HTR-8/SVneo (cell line): ENCODE results near the gene DNAJC3.
"Not testable (repeated sequence)": the region's sequence is repeated elsewhere in the genome, so short reads cannot be mapped to it uniquely, and the experiment has no call there.

Source experiments
- DNase-seq: peaks from one replicate; pipeline ENCODE4 v3.0.0; 2011; ENCODE audit warnings: low spot score, mixed read lengths; ENCODE audit not compliant: insufficient read length
- FAIRE-seq: peaks from 2 replicates; lab custom pipeline; 2011; peaks lifted over from hg19 to GRCh38; lab: Jason Lieb, UNC

The DNAJC3 gene

GRCh38 chr13:95756072-95756471, 79.1 kb downstream of the DNAJC3 start:
- DNase-seq (no peak), FAIRE-seq (no peak)

- not testable (repeated sequence) for FAIRE-seq, DNase-seq
Measured at GRCh38 chr13:95762626-95763025, 85.7 kb downstream of the DNAJC3 start.

DNA sequence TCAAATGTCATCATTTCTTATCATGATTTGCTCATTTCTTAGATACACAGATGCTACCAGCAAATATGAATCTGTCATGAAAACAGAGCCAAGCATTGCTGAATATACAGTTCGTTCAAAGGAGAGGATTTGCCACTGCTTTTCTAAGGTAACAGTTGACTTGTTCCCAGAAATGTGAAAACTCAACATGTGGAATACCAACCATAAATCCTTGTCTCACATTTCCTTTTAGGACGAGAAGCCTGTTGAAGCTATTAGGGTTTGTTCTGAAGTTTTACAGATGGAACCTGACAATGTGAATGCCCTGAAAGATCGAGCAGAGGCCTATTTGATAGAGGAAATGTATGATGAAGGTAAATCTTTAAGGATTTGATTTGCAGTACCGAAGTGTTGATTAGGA, 86.7 kb downstream of the DNAJC3 start:
- FAIRE-seq = no peak
- no peak for DNase-seq

GRCh38 chr13:95771905-95772304, 95.0 kb downstream of the DNAJC3 start:
- DNase-seq (no peak), FAIRE-seq (no peak)

DNA sequence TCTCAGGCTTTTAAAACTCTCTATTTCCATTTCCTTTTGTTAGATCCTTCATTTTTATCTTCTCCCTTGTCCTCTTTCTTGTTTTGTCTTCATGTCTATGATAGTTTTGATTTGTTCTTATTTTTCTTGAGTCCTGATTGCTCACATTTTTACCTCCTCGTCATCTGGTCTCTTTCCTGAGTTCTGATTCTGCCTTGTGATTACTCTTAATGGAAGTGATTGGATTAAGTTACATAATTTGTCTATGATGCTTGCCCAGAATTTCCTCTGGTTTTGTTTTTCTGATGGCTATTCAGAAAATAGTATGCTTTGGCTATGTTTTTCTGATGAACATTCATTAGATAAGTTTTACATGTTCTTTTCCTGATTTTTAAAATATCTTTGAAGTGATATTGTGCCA, 102.6 kb downstream of the DNAJC3 start:
- no peak for DNase-seq
- FAIRE-seq = no peak

DNA sequence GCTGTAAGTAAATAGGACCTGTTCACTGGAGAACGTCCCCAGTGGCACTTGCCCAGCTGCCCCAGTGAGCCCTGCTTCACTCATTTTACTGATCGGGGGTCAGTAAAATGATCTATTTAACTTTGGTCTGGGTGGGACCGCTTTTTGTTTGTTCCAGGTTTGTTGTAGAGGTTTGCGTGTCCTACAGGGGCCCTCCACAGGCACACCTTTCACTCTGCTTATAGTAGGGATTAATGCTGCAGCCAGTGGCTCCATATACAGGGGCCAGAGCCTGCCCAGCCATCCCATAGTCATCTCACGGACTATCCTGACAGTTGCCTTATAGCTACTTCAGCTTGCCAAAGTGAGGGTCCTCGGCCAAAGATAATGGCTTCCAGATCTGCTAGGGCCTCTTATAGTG, 104.1 kb downstream of the DNAJC3 start:
- no peak for DNase-seq
- no peak for FAIRE-seq

DNA sequence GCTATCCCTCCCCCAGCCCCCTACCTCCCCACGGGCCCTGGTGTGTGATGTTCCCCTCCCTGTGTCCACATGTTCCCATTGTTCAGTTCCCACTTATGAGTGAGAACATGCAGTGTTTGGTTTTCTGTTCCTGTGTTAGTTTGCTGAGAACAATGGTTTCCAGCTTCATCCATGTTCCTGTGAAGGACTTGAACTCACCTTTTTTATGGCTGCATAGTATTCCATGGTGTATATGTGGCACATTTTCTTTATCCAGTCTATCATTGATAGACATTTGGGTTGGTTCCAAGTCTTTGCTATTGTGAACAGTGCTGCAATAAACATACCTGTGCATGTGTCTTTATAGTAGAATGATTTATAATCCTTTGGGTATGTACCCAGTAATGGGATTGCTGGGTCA, 105.0 kb downstream of the DNAJC3 start:
- FAIRE-seq, DNase-seq: not testable (repeated sequence)

DNA sequence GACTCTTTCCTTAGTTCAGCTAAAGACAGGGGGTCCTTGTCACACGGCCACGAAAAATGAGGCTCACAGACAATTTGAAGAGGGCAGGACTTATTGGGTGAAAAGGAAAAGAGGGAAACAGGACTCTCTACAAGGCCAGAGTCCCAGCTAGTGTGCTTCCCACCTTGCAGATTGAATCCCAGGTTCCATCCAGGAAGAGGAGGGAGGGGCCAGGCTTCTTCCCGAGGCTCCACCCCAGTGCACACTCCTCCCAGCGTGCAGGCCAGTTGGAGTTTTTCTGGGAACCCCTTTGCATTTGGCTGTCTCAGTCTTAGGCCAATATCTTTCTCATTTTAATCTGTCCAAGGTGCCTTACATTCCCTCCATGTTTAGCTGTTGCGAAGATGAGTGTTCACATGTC, 106.8 kb downstream of the DNAJC3 start:
- FAIRE-seq (no peak), DNase-seq (no peak)

DNA sequence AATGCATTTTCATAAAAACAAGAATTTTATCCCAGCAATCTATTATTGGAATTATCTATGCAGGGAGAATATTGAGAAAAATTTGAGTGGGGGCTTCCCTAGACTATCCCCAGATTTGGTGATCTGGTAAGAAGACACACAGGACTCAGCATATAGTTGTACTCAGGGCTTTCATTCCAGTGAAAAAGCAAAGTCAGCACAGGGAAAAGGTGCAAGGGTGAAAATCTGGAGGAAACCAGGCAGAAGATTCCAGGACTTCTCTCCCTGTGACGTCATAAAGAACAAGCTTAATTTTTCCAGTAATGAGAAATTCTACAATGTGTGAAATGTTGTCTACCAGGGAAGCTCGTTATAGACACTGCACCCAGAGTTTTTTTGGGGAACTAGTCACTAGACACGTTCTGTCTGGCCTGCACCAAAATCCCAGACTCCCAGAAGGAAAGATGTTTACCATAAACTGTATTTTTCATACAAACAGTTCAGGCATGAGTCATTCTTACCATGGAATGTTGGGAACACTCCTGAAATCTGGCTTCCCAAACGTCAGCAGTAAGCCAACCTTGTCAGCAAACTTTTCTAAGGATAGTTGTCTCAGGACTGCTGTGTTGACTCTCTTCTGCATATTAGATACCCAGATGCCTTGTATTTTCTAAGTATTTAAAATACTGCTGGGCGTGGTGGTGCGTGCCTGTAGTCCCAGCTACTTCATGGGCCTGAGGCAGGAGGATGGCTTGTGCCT, 107.4 kb downstream of the DNAJC3 start:
- FAIRE-seq (no peak), DNase-seq (peak; percentile 31)

DNA sequence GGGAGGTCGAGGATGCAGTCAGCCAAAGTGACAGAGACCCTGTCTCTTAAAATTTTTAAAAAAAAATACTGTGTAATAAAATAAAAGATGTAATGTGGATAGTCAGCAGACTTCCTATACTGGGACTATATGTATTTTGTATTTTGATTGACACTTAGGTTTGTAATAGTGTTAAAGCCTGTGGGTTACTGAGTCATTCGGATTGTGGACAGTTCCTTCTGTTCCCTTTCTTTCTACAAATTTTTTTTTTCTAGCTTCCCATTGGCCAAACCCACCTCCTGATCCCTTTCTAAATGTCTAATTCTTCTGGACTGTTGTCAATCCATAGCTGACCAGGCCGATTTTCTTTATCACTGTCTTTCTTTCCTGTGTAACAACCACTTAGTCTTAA, 108.0 kb downstream of the DNAJC3 start:
- FAIRE-seq (no peak), DNase-seq (no peak)

GRCh38 chr13:95787356-95788099, 110.6 kb downstream of the DNAJC3 start:
- no peak for DNase-seq
- FAIRE-seq = no peak

- DNase-seq (no peak), FAIRE-seq (no peak)
Measured at GRCh38 chr13:95788100-95788463, 111.1 kb downstream of the DNAJC3 start.

GRCh38 chr13:95789315-95789714, 112.4 kb downstream of the DNAJC3 start:
- not testable (repeated sequence) for FAIRE-seq, DNase-seq

GRCh38 chr13:95791084-95791722, 114.3 kb downstream of the DNAJC3 start:
- no peak for DNase-seq
- FAIRE-seq = no peak

DNA sequence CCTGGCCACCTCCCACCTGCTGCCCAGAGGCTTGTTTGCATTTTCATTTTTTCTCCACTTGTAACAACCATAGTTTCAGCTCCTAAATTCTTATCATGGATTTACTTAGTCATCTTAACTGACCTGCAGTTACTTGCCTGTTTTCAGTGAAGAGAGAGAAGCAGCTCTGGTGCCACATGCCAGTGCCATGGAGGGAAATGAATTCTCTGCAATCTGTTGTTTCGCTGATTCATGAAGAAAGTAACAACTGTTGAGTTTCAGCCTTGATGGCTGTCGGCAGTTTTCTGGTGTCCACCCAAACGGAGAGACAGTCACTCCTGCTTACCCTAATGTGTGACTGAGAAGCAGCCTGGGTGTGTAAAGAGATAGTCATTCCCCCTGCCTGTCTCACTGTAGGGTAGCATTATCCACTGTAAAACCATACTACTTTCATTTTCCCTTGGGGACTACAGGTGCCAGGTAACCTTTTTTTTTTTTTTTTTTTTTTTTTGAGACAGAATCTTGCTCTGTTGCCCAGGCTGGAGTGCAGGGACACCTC, 116.1 kb downstream of the DNAJC3 start:
- DNase-seq (no peak), FAIRE-seq (no peak)

- FAIRE-seq (no peak), DNase-seq (no peak)
Measured at GRCh38 chr13:95793781-95794180, 116.8 kb downstream of the DNAJC3 start.

DNA sequence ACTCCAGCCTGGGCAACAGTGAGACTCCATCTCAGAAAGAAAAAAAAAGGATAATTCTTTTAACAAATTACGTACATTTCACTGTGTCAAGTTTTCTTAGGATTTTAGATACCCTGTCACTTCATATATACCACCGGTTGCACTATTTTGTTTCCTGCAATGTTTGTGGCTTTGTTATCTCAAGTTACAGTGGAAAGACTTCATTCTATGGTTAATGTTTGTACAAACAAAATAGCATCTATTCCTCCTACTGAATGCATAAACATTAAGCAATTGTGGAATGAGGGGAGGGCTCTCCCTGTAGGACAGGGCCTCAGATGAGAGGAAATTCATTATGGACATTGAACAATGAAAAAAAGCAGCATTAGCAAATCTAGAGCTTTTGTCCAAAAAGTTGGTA, 120.1 kb downstream of the DNAJC3 start:
- DNase-seq (no peak), FAIRE-seq (no peak)

GRCh38 chr13:95800436-95800835, 123.5 kb downstream of the DNAJC3 start:
- DNase-seq (no peak), FAIRE-seq (no peak)

GRCh38 chr13:95801825-95802224, 124.9 kb downstream of the DNAJC3 start:
- FAIRE-seq (no peak), DNase-seq (no peak)

DNA sequence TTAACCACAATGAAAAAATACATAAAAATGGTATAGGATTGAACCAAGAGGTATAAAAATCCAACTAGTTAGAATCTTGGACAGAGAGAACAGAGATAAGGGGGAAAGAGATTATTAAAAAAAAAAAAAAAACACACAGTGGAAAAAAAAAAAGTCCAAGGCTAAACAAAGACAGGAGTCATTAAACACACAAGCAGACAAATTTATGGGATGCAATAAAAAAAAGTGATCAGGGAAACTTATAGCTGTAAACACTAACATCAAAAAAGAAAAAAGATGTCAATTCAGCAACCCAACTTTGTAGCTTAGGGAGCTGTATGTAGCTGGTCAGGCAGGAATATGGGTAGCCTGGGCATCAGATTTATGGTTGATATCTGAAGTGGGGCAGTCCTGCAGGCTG, 129.0 kb downstream of the DNAJC3 start:
- FAIRE-seq = no peak
- DNase-seq = no peak

DNA sequence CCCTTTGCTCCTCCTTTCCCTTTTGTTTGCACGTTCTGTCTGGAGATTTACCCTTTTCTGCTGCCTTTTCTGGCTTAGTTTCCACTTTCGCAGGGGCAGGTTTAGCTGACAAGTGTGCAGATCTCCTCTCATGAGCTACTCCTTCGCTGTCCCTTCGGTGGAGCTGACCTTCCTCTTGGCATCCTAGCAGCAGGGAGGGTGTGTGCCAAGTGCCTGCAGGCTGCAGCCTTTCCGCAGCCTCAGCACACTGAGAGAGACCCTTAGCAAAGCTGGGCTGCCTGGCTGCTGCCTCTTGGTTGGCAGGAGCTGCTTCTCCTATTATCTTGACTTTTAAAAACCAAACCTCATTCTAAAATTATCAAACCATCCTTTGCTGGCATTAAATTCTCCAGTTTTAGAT, 132.5 kb downstream of the DNAJC3 start:
- DNase-seq = no peak
- no peak for FAIRE-seq
